Measurements from ENCODE around the gene GLP2R.

DNA sequence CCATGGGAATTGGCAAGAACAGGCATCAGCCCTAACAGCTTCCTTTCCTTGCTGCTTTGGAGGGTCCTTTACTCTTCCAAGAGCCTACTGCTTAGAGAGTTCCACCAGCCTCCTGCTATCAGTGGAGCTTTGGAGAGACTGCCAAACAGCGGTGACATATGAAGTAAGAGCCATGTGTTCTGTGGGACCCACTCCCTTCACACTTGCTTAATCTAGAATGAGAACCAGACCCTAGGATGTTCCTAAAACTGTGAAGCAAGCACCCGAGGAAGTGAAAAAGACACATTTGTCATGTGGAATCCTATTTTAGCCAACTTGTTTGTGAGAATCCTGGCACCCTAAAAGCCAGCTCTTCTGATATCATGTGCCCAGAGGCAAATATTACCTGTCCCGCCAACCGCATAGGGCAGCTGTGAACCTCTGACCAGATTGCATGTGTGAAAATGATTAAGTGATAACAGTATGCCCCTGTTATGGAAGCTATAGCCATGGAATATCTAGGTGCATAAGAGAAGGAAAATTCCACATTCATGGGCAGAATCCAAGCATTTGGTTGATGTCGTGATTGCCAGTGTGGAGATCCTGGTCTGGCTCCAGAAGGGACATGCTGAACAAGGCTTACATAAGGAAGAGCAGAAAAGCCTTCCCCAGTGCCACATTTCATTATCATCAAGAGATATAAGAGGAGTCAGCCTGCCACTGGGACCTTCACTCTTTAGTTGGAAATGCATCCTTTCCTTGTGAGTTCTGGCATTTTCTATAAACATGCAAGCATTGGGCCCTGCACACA lies 60.6 kb downstream of the GLP2R start:
- TF ChIP-seq CTCF (conservative IDR thresholded peaks at IDR 0.05; ENCODE audit: low read depth, low read length) (no peak), EZH2 (IDR thresholded peaks at IDR 0.05; ENCODE audit: borderline replicate concordance, low read depth, low read length, poor library complexity, severe bottlenecking) (no peak)

Data from A673 (cell line).